Activated T-cell treated with anti-CD3 and anti-CD28 coated beads, Interleukin-2, amount 50 U/mL, for 24 hours (primary cell): ENCODE results near the gene PRKAR2B.
"Not testable (repeated sequence)": the region's sequence is repeated elsewhere in the genome, so short reads cannot be mapped to it uniquely, and the experiment has no call there.

Source experiments
- DNase-seq: peaks from one replicate; pipeline ENCODE4 v3.0.0-alpha.2; 2020
- H3K27ac Mint-ChIP-seq: 2 replicates; pipeline ENCODE4 v1.8.0; 2020; ENCODE audit warnings: mild to moderate bottlenecking, mixed read lengths
- H3K27me3 Mint-ChIP-seq: 2 replicates; pipeline ENCODE4 v1.8.0; 2020; ENCODE audit warnings: mixed read lengths
- H3K36me3 Mint-ChIP-seq: 2 replicates; pipeline ENCODE4 v1.8.0; 2020; ENCODE audit warnings: low read depth, mixed read lengths
- H3K4me1 Mint-ChIP-seq: 2 replicates; pipeline ENCODE4 v1.8.0; 2020; ENCODE audit warnings: low read depth, mixed read lengths
- H3K4me3 Mint-ChIP-seq: 2 replicates; pipeline ENCODE4 v1.8.0; 2020; ENCODE audit warnings: mild to moderate bottlenecking, moderate library complexity, mixed read lengths
- H3K9me3 Mint-ChIP-seq: 2 replicates; pipeline ENCODE4 v1.8.0; 2020; ENCODE audit warnings: mixed read lengths

Gene PRKAR2B

GRCh38 chr7:107036535-107036934, 8.0 kb upstream of the PRKAR2B start:
- H3K4me3 Mint-ChIP-seq: no peak overlapping the region
- H3K27ac Mint-ChIP-seq: no peak overlapping the region
- H3K4me1 Mint-ChIP-seq: peaks cover 4% of the 10 kb centered on the region
- H3K27me3 Mint-ChIP-seq: peaks cover 9% of the 10 kb centered on the region
- peaks cover 4% of the 10 kb centered on the region for H3K9me3 Mint-ChIP-seq
- no peaks in the 10 kb centered on the region for H3K36me3 Mint-ChIP-seq
- no peak for DNase-seq

- H3K4me1 Mint-ChIP-seq: peaks cover 4% of the 10 kb centered on the region
- DNase-seq: no peak
- H3K36me3 Mint-ChIP-seq: no peaks in the 10 kb centered on the region
- no peak overlapping the region for H3K27ac Mint-ChIP-seq
- H3K4me3 Mint-ChIP-seq: no peak overlapping the region
- peaks cover 4% of the 10 kb centered on the region for H3K9me3 Mint-ChIP-seq
- peaks cover 9% of the 10 kb centered on the region for H3K27me3 Mint-ChIP-seq
Measured at GRCh38 chr7:107037717-107038603, 6.5 kb upstream of the PRKAR2B start.

GRCh38 chr7:107039199-107039900, 5.2 kb upstream of the PRKAR2B start:
- Mint-ChIP-seq H3K27me3 (peaks cover 9% of the 10 kb centered on the region), H3K9me3 (peaks cover 4% of the 10 kb centered on the region), H3K27ac (no peak overlapping the region), H3K36me3 (no peaks in the 10 kb centered on the region), H3K4me1 (peaks cover 7% of the 10 kb centered on the region), H3K4me3 (no peak overlapping the region)
- DNase-seq: no peak

GRCh38 chr7:107041097-107041496, 3.4 kb upstream of the PRKAR2B start:
- Mint-ChIP-seq H3K27me3 (peaks cover 19% of the 10 kb centered on the region), H3K36me3 (no peaks in the 10 kb centered on the region), H3K9me3 (peaks cover 4% of the 10 kb centered on the region), H3K27ac (no peak overlapping the region), H3K4me3 (no peak overlapping the region), H3K4me1 (peaks cover 12% of the 10 kb centered on the region)
- no peak for DNase-seq

- Mint-ChIP-seq H3K4me1 (peaks cover 12% of the 10 kb centered on the region), H3K27me3 (peaks cover 21% of the 10 kb centered on the region)
- H3K36me3 Mint-ChIP-seq, DNase-seq, H3K27ac Mint-ChIP-seq, H3K4me3 Mint-ChIP-seq, H3K9me3 Mint-ChIP-seq: not testable (repeated sequence)
Measured at GRCh38 chr7:107041764-107042163, 2.7 kb upstream of the PRKAR2B start.

- H3K4me3 Mint-ChIP-seq, H3K27ac Mint-ChIP-seq, DNase-seq, H3K9me3 Mint-ChIP-seq, H3K36me3 Mint-ChIP-seq: not testable (repeated sequence)
- peaks cover 27% of the 10 kb centered on the region for H3K27me3 Mint-ChIP-seq
- peaks cover 12% of the 10 kb centered on the region for H3K4me1 Mint-ChIP-seq
Measured at GRCh38 chr7:107042326-107042910, 2.1 kb upstream of the PRKAR2B start.

GRCh38 chr7:107043491-107043890, 1.0 kb upstream of the PRKAR2B start:
- Mint-ChIP-seq H3K36me3 (no peaks in the 10 kb centered on the region), H3K27me3 (peaks cover 32% of the 10 kb centered on the region), H3K4me3 (no peak overlapping the region), H3K27ac (no peak overlapping the region), H3K9me3 (no peaks in the 10 kb centered on the region), H3K4me1 (peaks cover 12% of the 10 kb centered on the region)
- DNase-seq: no peak

GRCh38 chr7:107043921-107044346, 571 bp upstream of the PRKAR2B start:
- no peak for DNase-seq
- no peak overlapping the region for H3K27ac Mint-ChIP-seq
- peak overlapping the region; percentile 46 for H3K4me3 Mint-ChIP-seq
- peaks cover 12% of the 10 kb centered on the region for H3K4me1 Mint-ChIP-seq
- no peaks in the 10 kb centered on the region for H3K9me3 Mint-ChIP-seq
- H3K27me3 Mint-ChIP-seq: peaks cover 37% of the 10 kb centered on the region
- no peaks in the 10 kb centered on the region for H3K36me3 Mint-ChIP-seq

- H3K27ac Mint-ChIP-seq: no peak overlapping the region
Measured at GRCh38 chr7:107045195-107045960, 873 bp downstream of the PRKAR2B start.

GRCh38 chr7:107045980-107046379, 1.5 kb downstream of the PRKAR2B start:
- peak overlapping the region; percentile 29 for H3K4me3 Mint-ChIP-seq
- H3K36me3 Mint-ChIP-seq: no peaks in the 10 kb centered on the region
- H3K9me3 Mint-ChIP-seq: no peaks in the 10 kb centered on the region
- H3K4me1 Mint-ChIP-seq: peaks cover 14% of the 10 kb centered on the region
- peaks cover 44% of the 10 kb centered on the region for H3K27me3 Mint-ChIP-seq
- no peak for DNase-seq
- no peak overlapping the region for H3K27ac Mint-ChIP-seq

More at GRCh38 chr7:107045195-107045960, 873 bp downstream of the PRKAR2B start:
- peak overlapping the region; percentile 73 for H3K4me3 Mint-ChIP-seq
- peaks cover 10% of the 10 kb centered on the region for H3K4me1 Mint-ChIP-seq
- no peak for DNase-seq
- H3K27me3 Mint-ChIP-seq: peaks cover 44% of the 10 kb centered on the region
- H3K36me3 Mint-ChIP-seq: no peaks in the 10 kb centered on the region
- no peaks in the 10 kb centered on the region for H3K9me3 Mint-ChIP-seq

GRCh38 chr7:107046491-107047259, 2.2 kb downstream of the PRKAR2B start:
- Mint-ChIP-seq H3K9me3 (no peaks in the 10 kb centered on the region), H3K4me3 (no peak overlapping the region), H3K27me3 (peaks cover 45% of the 10 kb centered on the region), H3K4me1 (peaks cover 20% of the 10 kb centered on the region), H3K27ac (no peak overlapping the region), H3K36me3 (no peaks in the 10 kb centered on the region)
- DNase-seq: no peak

- Mint-ChIP-seq H3K27ac (no peak overlapping the region), H3K4me1 (peaks cover 21% of the 10 kb centered on the region), H3K4me3 (no peak overlapping the region), H3K36me3 (no peaks in the 10 kb centered on the region), H3K27me3 (peaks cover 47% of the 10 kb centered on the region), H3K9me3 (no peaks in the 10 kb centered on the region)
- DNase-seq: no peak
Measured at GRCh38 chr7:107047902-107048782, 3.6 kb downstream of the PRKAR2B start.
